Caco-2 (cell line): ENCODE results near the gene UGP2. TPM values are rescaled to one million over a fixed set of nuclear protein-coding genes. Genes with fewer than 3 reads are reported as not detected.
"Not testable (repeated sequence)": the region's sequence is repeated elsewhere in the genome, so short reads cannot be mapped to it uniquely, and the experiment has no call there.

Experiments
- BruUV-seq: library from RNA; stranded (reverse); fragments of 400-500 nt; replicated peaks from 2 replicates; lab custom pipeline; 2021; lab: Mats Ljungman, UMichigan
- CTCF ChIA-PET: fragments of 300-600 bp; sonication (Branson Sonifier 250); formaldehyde crosslinking; loops from one replicate; lab custom pipeline; 2022; ENCODE audit warnings: antibody characterized with exemption; lab: Charles Lee
- POLR2A ChIA-PET: fragments of 300-600 bp; sonication (Branson Sonifier 250); formaldehyde crosslinking; loops from one replicate; lab custom pipeline; 2022; ENCODE audit warnings: antibody characterized with exemption; lab: Charles Lee
- DNase-seq, 2 experiments: peaks; one replicate each; pipeline versions ENCODE4 v3.0.0 to v3.0.0-alpha.2; 2020 to 2022
- H3K27me3 ChIP-seq: replicated peaks from 2 replicates; pipeline ENCODE4 v1.6.0; 2011; ENCODE audit warnings: low read length; ENCODE audit not compliant: control insufficient read depth, insufficient read depth
- H3K36me3 ChIP-seq: 2 replicates; pipeline ENCODE4 v1.5.1; 2011; ENCODE audit warnings: low read length; ENCODE audit not compliant: control insufficient read depth, insufficient read depth
- H3K4me1 ChIP-seq: fragments of 250-450 bp; sonication (Bioruptor Pico); 2 replicates; pipeline ENCODE4 v1.5.1; 2020; ENCODE audit warnings: mild to moderate bottlenecking
- H3K4me3 ChIP-seq: 2 replicates; pipeline ENCODE4 v1.5.1; 2011; ENCODE audit warnings: low read depth, mild to moderate bottlenecking, control low read depth, low read length
- H3K9me3 ChIP-seq: fragments of 250-450 bp; sonication (Bioruptor Pico); 2 replicates; pipeline ENCODE4 v1.5.1; 2020; ENCODE audit warnings: mild to moderate bottlenecking, moderate library complexity
- H3K27ac Mint-ChIP-seq: one replicate; pipeline ENCODE4 v1.8.0; 2022; ENCODE audit warnings: mixed read lengths; ENCODE audit not compliant: unreplicated experiment
- H3K27me3 Mint-ChIP-seq: one replicate; pipeline ENCODE4 v1.8.0; 2022; ENCODE audit warnings: mixed read lengths; ENCODE audit not compliant: insufficient read depth, unreplicated experiment
- H3K36me3 Mint-ChIP-seq: one replicate; pipeline ENCODE4 v1.8.0; 2022; ENCODE audit warnings: mild to moderate bottlenecking, mixed read lengths; ENCODE audit not compliant: insufficient read depth, unreplicated experiment
- H3K4me1 Mint-ChIP-seq: one replicate; pipeline ENCODE4 v1.8.0; 2022; ENCODE audit warnings: low read depth, mixed read lengths; ENCODE audit not compliant: unreplicated experiment
- H3K4me3 Mint-ChIP-seq: one replicate; pipeline ENCODE4 v1.8.0; 2022; ENCODE audit warnings: mild to moderate bottlenecking, moderate library complexity, mixed read lengths; ENCODE audit not compliant: unreplicated experiment
- H3K9me3 Mint-ChIP-seq: one replicate; pipeline ENCODE4 v1.8.0; 2022; ENCODE audit warnings: mixed read lengths; ENCODE audit not compliant: unreplicated experiment
- CTCF ChIP-seq, 2 experiments: fragments of 200-600 bp in 1 of 2; IDR thresholded peaks; 1 replicate in 1 of 2; 2 replicates in 1 of 2; pipeline versions ENCODE4 v1.5.1 to v1.8.0; 2011 to 2022; ENCODE audit warnings: antibody characterized with exemption in 1 of 2, control low read depth in 1 of 2, inconsistent platforms in 1 of 2, low read depth in 1 of 2, low read length in 1 of 2, mild to moderate bottlenecking in 1 of 2, moderate library complexity in 1 of 2; ENCODE audit not compliant: insufficient read depth in 1 of 2, severe bottlenecking in 1 of 2, unreplicated experiment in 1 of 2
- intact Hi-C: fragments of 100-400 bp; cut with micrococcal nuclease; formaldehyde crosslinking; loops from one replicate; pipeline ENCODE4 v1.10.0; 2022; ENCODE audit not compliant: unreplicated experiment
- total RNA-seq: library from RNA; stranded (reverse); gene quantifications from 2 replicates; pipeline ENCODE4 v1.2.3, GENCODE V29; 2022

Gene UGP2
- total RNA-seq, 1 experiment from 2014 or later = 307 TPM

GRCh38 chr2:63844616-63845015 lies 2.9 kb downstream of the UGP2 start:
- H3K27me3 ChIP-seq = no peaks in the 10 kb centered on the region
- no peak for DNase-seq
- no peaks in the 10 kb centered on the region for H3K9me3 ChIP-seq
- peaks cover 30% of the 10 kb centered on the region for H3K4me1 Mint-ChIP-seq
- H3K27ac Mint-ChIP-seq = no peak overlapping the region
- no peak for TF ChIP-seq CTCF (IDR thresholded peaks at IDR 0.05; ENCODE audit: insufficient read depth in 1 of 2, low read depth in 1 of 2, low read length in 1 of 2, severe bottlenecking in 1 of 2, unreplicated experiment in 1 of 2)
- POLR2A ChIA-PET = interaction anchor here (1.1 kb wide), 1 partner anchor 17 kb away, joined by 5 read pairs; no protein-coding TSS in a partner anchor
- peak overlapping the region; percentile 97 for H3K4me3 Mint-ChIP-seq
- peaks cover 52% of the 10 kb centered on the region for H3K36me3 Mint-ChIP-seq
- CTCF ChIA-PET = interaction anchor here (0.6 to 0.8 kb wide), 3 partner anchors 16 to 42 kb away, joined by 3 to 5 read pairs (median 4); no protein-coding TSS in a partner anchor
- intact Hi-C loops = loop anchor here (5.0 kb wide), 1 partner anchor 232 kb away; no protein-coding TSS in a partner anchor
- H3K9me3 Mint-ChIP-seq = no peaks in the 10 kb centered on the region
- no peaks in the 10 kb centered on the region for H3K36me3 ChIP-seq
- H3K27me3 Mint-ChIP-seq = no peaks in the 10 kb centered on the region
- BruUV-seq = no TSS peak
- H3K4me1 ChIP-seq = peaks cover 46% of the 10 kb centered on the region
- no peak overlapping the region for H3K4me3 ChIP-seq

GRCh38 chr2:63845866-63846265 lies 4.2 kb downstream of the UGP2 start:
- H3K27me3 ChIP-seq = no peaks in the 10 kb centered on the region
- POLR2A ChIA-PET = interaction anchor here (0.6 to 0.7 kb wide), 3 partner anchors 14 to 628 kb away, joined by 3 to 5 read pairs (median 4); no protein-coding TSS in a partner anchor
- H3K36me3 Mint-ChIP-seq = peaks cover 46% of the 10 kb centered on the region
- H3K36me3 ChIP-seq = no peaks in the 10 kb centered on the region
- peak overlapping the region; percentile 45 for H3K4me3 Mint-ChIP-seq
- no peaks in the 10 kb centered on the region for H3K27me3 Mint-ChIP-seq
- H3K4me1 Mint-ChIP-seq = peaks cover 31% of the 10 kb centered on the region
- H3K4me3 ChIP-seq = no peak overlapping the region
- no TSS peak for BruUV-seq
- H3K27ac Mint-ChIP-seq = peak overlapping the region; percentile 78
- no peaks in the 10 kb centered on the region for H3K9me3 ChIP-seq
- DNase-seq = no peak
- no peak for TF ChIP-seq CTCF (IDR thresholded peaks at IDR 0.05; ENCODE audit: insufficient read depth in 1 of 2, low read depth in 1 of 2, low read length in 1 of 2, severe bottlenecking in 1 of 2, unreplicated experiment in 1 of 2)
- CTCF ChIA-PET = interaction anchor here (0.7 to 1.1 kb wide), 2 partner anchors 11 to 147 kb away, joined by 3 to 4 read pairs; no protein-coding TSS in a partner anchor
- H3K9me3 Mint-ChIP-seq = no peaks in the 10 kb centered on the region
- intact Hi-C loops = no loop called here
- peaks cover 45% of the 10 kb centered on the region for H3K4me1 ChIP-seq

- Mint-ChIP-seq H3K36me3 (peaks cover 39% of the 10 kb centered on the region), H3K27me3 (no peaks in the 10 kb centered on the region), H3K4me1 (peaks cover 36% of the 10 kb centered on the region), H3K27ac (no peak overlapping the region), H3K9me3 (no peaks in the 10 kb centered on the region), H3K4me3 (peak overlapping the region; percentile 22)
- H3K4me1 ChIP-seq = peaks cover 51% of the 10 kb centered on the region
- CTCF ChIA-PET = interaction anchor here (0.7 kb wide), 1 partner anchor 148 kb away, joined by 3 read pairs; no protein-coding TSS in a partner anchor
- POLR2A ChIA-PET = no interaction called here
- no peak for DNase-seq
- no peaks in the 10 kb centered on the region for H3K36me3 ChIP-seq
- no TSS peak for BruUV-seq
- intact Hi-C loops = no loop called here
- no peak for TF ChIP-seq CTCF (IDR thresholded peaks at IDR 0.05; ENCODE audit: insufficient read depth in 1 of 2, low read depth in 1 of 2, low read length in 1 of 2, severe bottlenecking in 1 of 2, unreplicated experiment in 1 of 2)
- H3K27me3 ChIP-seq = no peaks in the 10 kb centered on the region
- no peaks in the 10 kb centered on the region for H3K9me3 ChIP-seq
- H3K4me3 ChIP-seq = no peak overlapping the region
Measured at GRCh38 chr2:63846487-63846886, 4.8 kb downstream of the UGP2 start.

- H3K27ac Mint-ChIP-seq = peak overlapping the region; percentile 87
- H3K27me3 ChIP-seq, H3K9me3 ChIP-seq, BruUV-seq, CTCF ChIA-PET, H3K9me3 Mint-ChIP-seq, H3K4me3 ChIP-seq, H3K36me3 ChIP-seq, DNase-seq, intact Hi-C loops, POLR2A ChIA-PET, H3K27me3 Mint-ChIP-seq: not testable (repeated sequence)
- peaks cover 47% of the 10 kb centered on the region for H3K4me1 Mint-ChIP-seq
- H3K4me1 ChIP-seq = peaks cover 58% of the 10 kb centered on the region
- H3K4me3 Mint-ChIP-seq = peak overlapping the region; percentile 24
- H3K36me3 Mint-ChIP-seq = peaks cover 31% of the 10 kb centered on the region
Measured at GRCh38 chr2:63847571-63847970, 5.9 kb downstream of the UGP2 start.
